Measurements from ENCODE around the gene SMPD4. TPM values are rescaled to one million over a fixed set of nuclear protein-coding genes. Genes with fewer than 3 reads are reported as not detected.
"Not testable (repeated sequence)": the region's sequence is repeated elsewhere in the genome, so short reads cannot be mapped to it uniquely, and the experiment has no call there.

The SMPD4 gene
- polyA plus RNA-seq, 4 donors, result 55.7 to 72.9 (median 64.4) TPM

DNA sequence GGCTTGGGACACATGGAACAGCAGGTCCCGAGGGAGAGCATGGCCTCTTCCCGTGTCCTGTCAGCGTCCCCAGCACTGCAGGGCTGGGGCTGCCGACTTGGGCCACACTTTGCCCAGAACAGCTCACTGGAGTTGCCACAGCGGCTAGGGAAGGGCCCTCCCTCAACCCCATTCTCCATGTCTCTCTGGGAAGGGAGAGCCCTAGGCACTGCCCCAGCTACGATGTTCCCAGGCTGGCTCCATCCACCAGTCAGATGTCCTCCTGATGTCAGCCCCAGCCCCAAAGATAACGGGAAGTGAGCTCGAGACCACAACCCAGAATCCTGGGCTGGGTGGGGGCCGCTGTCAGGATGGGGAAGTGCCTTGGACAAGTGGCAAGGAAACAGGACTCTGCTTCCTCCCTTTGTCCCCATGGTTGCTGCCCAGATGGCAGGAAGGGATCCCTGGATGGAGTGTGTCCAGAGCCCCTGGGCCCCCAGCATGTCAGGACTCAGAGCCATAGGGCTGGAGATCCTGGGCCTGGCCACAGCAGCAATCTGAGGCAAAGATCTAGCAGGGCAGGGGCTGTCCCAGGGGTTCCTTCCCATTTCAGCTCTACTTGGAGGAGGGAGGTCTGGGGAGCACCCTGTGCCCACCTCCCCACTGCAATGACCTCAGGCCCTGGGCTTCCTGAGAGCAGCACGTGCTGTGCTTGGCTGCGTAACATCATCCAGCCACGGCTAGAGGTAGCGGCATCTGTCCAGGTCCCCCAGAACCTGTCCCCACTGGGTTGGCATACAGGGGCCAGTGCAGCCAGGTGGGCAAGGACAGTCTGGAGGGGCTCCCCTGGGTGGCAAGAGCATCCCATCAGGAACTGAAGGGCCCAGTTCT, 38.8 kb downstream of the SMPD4 start:
- DNase-seq (ENCODE audit: low read depth in 4 of 4, low spot score in 3 of 4), result not testable (repeated sequence)

DNA sequence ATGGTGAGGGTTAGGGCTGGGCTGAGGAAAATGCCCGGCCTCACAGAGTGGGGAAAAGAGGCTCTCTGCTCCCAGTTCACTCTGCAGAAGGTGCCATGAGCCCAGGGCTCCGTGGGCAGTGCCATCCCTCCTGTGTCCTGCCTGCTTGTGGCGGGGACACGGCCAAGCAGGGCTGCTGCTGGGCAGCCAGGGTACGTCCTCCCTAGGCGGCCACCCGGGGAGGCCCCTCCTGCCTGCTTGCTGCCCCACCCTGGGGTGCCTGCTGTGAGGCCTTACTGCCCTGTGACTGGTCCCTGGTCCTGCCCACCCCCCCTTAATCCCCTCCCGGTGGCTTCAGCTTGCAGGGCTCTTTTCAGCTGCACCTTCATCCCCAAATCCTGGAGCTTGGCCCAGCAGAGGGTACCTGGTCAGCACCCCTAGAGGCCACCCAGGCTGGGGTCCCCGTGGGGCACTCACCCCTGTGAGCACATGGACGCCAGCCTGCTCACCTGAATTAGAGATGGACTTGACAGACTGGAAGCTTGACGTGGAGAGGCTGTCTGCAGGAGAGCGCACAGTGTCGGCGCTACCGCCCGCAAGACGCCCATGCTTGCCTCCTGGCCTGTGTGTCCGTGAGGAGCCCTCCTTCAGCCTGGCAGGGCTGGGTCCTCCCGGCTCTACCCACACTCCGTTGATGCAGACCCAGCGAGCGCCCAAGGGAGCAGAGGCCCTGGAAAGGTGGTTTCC, 39.6 kb downstream of the SMPD4 start:
- DNase-seq (ENCODE audit: low read depth in 4 of 4, low spot score in 3 of 4), result not testable (repeated sequence)

DNA sequence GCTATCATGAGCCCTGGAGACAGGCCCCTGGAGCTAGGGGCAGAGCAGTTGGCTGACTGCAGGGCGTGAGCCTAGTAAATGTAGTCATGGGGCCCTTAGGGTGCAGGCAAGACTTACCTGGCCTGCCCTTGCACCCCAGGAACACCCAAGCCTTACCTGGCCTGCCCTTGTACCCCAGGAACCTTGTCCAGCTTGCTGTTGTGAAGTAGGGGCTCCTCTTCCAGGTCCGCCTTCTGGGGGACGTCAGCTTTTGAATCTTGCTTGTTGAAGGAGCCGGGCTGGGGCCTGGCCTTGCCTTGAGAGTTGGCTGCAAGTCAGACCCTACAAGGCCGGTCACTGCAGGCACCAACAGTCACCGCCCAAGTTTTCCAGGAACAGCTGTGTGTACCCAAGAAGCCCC, 40.4 kb downstream of the SMPD4 start:
- not testable (repeated sequence) for DNase-seq (ENCODE audit: low read depth in 4 of 4, low spot score in 3 of 4)

DNA sequence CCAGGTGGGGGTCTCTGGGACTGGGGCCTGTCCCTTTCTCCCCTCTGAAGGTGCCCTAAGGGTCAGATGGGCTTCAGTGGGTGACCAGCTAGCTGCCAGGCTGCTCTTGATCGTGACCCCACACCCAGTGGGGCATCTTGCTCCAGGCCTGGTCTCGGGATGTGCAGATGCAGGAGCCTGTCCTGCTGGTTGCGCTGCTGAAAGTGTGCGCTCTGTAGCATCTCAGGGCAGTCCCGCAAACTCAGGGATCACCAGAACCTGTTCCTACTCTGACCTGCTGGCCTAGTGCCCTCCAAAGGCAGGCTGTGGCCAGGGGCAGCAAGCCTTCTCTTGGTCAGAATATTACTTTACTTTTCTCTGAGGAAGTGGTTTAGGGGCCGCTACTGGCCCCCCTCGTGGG, 40.9 kb downstream of the SMPD4 start:
- not testable (repeated sequence) for DNase-seq (ENCODE audit: low read depth in 4 of 4, low spot score in 3 of 4)

DNA sequence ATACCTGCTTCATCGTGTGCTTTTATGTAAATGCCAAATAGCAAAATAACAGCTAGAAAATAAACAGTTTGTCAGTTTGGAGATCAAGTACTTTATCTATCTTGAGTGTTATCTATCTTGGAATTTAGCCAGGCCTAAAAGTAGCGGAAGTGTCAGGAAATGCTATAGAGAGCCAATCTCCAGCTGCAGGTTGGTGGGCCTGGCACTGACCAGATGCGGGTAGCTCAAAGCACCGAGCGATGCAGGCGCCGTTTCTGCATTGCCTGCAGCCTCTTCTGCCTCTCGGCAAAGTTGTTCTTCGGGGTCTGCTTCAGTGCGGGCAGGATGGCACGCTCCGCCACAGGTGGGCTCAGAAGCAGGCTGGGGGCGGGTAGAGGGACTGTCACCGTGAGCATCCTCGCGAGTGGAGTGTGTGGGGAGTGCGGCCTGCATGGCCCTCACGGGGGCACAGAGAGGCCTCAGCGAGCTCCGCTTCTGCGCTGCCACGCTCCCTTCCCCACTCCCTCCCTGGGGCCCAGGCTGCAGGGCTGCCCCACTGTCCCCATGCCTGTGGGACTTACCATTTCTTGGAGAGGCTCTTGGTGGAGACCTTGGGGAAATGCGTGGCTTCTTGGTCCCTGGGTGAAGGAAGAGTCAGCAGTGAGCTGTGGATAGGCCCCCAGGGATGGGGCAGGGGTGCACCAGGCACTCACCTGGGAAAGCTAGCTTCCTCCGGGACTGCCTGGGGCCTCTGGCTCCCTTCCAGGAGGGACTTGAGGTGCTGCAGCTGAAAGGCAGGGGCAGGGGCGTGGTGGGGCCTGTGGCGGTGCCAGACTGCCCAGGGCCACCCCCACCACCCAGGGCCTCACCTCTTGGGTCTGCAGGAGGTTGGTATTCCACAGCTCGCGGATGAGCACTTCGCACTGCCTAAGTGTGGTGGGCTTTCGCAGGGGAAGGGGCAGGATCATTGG, 41.8 kb downstream of the SMPD4 start:
- DNase-seq (ENCODE audit: low read depth in 4 of 4, low spot score in 3 of 4), result not testable (repeated sequence)

DNA sequence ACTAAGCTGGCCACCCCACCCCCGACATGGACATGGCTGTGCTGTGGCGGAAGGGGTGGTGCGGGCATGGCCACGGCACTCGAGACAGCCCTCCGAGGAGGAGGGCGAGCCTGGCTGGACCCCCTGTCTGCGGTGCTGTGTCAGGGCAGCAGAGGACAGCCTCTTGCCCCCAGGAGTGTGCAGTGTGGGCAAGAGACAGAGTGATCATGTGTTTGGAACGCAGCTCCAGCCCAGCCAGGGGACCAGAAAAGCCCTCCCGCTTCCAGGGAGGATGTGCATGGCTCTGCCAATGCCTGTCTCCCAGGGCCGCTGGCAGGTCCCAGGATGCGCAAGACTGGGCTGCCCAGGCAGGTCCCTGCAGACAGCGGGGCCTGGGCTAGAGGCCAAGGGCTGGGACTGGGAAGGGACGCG, 42.6 kb downstream of the SMPD4 start:
- DNase-seq (ENCODE audit: low read depth in 4 of 4, low spot score in 3 of 4), result not testable (repeated sequence)

DNA sequence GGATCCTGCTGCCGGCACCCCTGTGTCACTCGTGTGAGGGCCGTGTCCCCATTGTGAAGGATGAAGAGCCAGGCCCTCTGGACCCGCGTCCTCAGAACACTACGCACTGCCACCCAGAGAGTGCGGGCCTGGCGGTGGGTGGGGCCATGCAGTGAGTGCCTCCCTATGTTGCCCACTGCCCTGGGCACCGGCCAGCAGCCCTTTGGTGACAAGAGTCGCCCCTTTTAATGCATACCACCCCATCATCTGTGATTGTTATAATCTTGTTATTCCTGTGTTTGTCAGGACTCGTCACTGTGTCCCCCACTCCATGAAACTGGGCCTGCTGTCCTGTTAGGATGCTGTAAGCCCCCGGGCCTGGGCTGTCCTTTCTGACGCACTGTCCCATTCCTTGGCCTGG, 43.1 kb downstream of the SMPD4 start:
- DNase-seq (ENCODE audit: low read depth in 4 of 4, low spot score in 3 of 4), result not testable (repeated sequence)

DNA sequence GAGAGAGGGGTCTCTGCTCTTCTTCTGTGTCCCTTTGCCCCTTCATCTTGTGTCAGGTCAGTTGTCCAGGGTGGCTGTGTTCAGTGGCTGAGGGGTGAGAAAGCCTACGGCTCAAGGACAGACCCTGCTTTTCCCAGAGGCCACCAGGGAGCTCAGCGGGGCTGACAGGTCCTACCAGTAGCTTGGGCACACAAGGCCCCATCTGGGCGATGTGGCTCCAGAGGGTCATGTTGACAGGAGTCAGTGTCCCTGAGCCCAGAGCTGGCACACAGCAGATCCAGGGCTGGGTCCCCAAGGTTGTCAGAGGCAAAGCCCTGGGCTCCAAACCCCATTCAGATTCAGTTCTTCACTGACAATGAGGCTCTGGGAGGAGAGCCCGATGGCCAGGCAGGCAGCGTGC, 44.3 kb downstream of the SMPD4 start:
- not testable (repeated sequence) for DNase-seq (ENCODE audit: low read depth in 4 of 4, low spot score in 3 of 4)

DNA sequence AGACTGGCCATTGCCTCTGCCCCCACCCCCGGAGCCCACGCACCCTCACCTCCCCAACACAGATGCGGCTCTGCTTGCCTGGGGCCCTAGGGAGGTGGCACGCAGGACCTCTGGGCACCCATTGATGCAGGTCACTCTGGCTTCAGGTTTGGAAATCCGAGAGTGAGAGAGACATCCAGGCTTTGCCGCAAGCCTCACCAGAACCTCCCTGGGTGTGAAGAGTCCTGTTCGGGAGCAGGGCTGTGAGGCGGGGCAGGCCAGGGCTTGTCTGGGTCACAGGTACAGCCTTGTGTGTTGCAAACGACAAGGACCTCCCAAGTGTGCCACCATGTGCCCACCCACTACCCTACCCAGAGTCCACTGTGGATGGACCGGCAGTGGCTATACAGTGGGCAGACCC, 44.9 kb downstream of the SMPD4 start:
- not testable (repeated sequence) for DNase-seq (ENCODE audit: low read depth in 4 of 4, low spot score in 3 of 4)

DNA sequence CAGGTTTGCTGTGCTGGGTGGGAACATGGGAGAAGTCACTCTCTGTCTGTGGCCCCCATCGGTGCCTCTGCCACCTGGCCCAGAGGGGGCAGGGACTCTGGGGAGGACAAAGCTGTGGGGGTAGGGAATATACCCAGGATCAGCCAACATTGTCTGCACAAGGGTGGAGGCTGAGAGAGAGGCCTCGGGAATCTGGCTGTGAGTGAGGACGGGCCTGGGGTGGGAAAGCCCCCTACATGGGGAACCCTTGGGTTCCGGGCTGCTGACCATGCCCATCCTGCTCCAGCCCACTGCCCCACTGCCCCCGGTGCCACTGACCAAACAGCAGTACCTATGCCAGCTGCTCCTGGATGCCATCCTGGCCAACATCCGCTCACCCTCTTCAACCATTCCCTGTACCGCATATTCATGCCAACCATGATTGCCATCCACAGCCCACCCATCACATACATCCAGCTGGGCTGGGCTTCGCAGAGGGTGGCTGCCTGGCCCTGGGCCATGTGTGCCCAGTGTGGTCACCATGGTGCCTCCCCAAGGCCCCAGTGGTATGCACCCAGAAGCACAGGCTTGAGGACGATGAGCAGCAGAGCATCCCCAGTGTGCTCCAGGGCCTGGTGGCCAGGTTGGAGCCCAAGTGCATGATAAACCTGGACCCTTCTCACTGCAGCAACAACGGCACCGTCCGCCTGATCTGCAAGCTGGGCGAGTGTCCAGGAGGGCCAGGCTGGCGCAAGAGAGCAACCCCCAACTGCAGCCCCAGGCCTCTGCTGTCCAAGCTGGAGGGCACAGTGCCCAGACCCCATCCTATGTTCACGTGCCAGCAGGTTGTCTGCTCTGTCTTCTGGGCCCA, 45.5 kb downstream of the SMPD4 start:
- no peak for DNase-seq (ENCODE audit: low read depth in 4 of 4, low spot score in 3 of 4)

DNA sequence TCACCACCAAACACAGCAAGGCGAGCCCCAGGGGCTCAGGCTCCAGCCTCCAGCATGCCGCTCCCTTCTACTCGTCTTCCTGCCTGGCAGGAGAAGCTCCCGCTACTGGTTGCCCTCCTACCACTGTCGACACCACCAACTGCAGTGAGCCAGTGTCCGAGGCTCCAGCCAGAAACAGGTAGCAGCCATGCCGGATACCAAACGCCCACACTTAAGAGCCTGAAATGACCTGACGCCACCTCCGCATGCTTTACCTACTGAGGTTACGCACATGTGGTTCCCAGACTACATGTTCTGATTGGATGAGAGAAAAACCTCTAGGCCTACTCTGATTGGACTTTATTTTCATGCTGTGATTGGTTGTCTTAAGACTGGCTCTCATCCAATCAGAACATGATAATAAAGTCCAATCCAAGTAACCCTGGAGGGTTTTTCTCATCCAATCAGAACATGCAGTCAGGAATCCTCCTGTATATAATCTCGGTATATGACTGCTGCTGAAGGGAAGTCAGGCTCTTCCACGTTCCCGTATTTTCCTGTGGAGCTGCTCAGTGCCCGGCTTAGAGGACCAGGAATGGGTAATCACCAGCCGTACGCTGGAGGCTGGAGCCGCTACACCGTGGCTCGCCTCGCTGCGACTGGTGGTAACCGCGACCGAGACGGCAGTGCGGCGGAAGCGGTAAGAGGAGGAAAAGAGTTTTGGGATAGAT, 52.1 kb downstream of the SMPD4 start, which contains the start of gene POTEF:
Gene POTEF, minus strand, starts transcription at position 103 of the 710 bp plus-strand sequence. CDS start 8,707 bp downstream, outside the sequence.
- DNase-seq (ENCODE audit: low read depth in 4 of 4, low spot score in 3 of 4), result not testable (repeated sequence)

DNA sequence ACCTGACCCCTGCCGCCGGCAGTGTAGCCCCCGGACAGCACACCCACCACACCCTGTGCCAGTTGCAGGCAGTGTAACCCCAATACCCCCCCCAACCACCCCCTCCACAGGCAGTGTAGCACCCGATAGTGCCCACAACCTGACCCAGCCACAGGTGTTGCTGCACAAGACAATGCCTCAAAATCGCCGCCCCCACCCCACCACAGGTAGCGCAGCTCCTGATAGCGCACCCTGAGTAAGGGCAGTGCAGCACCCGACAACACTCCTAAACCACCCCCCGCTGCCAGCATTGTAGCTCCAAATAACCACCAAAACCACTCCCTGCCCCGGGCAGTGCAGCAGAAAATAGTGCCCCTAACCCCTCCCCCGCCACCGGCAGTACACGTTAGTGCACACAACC, 52.9 kb downstream of the SMPD4 start:
- not testable (repeated sequence) for DNase-seq (ENCODE audit: low read depth in 4 of 4, low spot score in 3 of 4)

DNA sequence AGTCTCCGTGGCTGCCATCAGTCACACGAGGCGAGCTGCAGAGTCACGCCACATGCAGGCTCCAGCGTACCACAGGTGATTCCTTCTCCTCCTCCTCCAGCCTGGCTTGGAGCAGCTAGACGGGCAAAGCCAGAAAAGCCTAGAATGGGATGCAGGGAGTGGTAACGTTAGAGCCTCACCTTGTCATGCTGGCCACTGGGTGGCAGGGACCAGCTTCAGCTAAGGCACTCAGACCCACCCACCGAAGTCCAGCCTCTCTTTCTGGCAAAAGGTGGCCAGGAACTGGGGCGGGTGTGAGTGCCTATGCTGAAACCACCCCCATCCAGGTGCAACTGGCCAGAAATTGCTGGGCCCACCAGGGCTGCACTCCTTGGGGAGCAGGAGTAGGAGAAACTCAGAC, 53.7 kb downstream of the SMPD4 start:
- DNase-seq (ENCODE audit: low read depth in 4 of 4, low spot score in 3 of 4), result not testable (repeated sequence)

DNA sequence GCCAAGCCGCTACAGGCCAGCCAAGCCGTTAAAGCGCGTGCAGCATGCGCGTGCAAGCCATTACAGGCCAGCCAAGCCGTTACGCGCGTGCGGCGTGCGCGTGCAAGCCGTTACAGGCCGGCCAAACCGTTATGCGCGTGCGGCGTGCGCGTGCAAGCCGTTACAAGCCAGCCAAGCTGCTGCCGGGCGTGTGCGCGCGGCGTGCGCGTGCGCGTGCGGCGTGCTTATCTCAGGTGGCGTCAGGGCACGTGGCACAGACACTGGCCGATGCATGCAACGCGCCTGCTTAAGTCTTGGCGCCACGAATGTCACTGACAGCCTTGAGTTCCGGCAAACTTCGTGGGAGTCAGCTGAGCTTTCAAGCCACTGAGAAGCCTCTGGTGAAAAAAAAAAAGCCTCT, 60.5 kb downstream of the SMPD4 start:
- DNase-seq (ENCODE audit: low read depth in 4 of 4, low spot score in 3 of 4), result not testable (repeated sequence)

DNA sequence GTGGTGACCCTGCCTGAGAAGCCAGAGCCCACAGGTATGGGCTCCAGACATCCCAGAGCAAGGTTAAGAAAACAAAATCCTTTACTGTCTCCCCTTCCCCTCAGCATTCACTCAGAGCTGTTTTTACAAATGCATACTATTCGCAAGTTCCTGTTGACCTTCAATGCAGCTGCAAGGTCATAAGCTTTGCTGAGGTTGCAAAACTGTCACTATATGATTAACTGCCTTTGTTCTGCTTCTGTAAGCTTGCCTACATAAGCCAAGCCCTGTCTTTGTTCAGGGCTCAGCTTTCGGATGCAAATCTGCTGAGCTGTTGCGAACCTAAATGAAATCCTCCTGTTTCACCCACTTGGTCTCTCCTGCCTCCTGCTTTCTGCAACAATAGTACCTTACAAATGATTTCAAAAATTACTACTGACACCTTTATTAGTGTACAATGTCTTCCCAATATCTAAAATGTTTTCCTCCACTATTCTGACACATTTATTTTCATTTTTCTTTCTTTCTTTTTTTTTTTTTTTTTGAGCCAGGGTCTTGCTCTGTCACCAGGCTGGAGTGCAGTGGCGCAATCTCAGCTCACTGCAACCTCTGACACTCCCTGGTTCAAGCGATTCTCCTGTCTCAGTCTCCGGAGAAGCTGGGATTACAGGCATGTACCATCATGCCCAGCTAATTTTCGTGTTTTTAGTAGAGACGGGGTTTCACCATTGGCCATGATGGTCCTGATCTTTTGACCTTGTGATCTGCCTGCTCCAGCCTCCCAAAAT, 78.6 kb downstream of the SMPD4 start:
- peak in 3 of 4 donors; percentile 3 to 23 (median 6) for DNase-seq (ENCODE audit: low read depth in 4 of 4, low spot score in 3 of 4)

Measured in right renal pelvis (tissue), 4 donors.